Pancreas (tissue), 10 donors: ENCODE results near the gene ZNF652. TPM values are rescaled to one million over a fixed set of nuclear protein-coding genes. Genes with fewer than 3 reads are reported as not detected.

Experiments used
- ATAC-seq, 4 donors: fragments of 200-7000 bp; cut with Tn5 transposase; one replicate each; pipeline versions ENCODE4 v1.8.0 to v1.9.1; 2020; ENCODE audit warnings: mild to moderate bottlenecking in 4 of 4, moderate library complexity in 4 of 4
- DNase-seq, 6 donors: peaks; one replicate each; pipeline ENCODE4 v3.0.0-alpha.2; 2020
- FAIRE-seq: peaks from 2 replicates; lab custom pipeline; 2012; peaks lifted over from hg19 to GRCh38; lab: Jason Lieb, UNC
- H3K27ac ChIP-seq, 4 donors: fragments of 200-600 bp; sonication (generic); 1 replicate in 3 of 4; 2 replicates in 1 of 4; pipeline versions ENCODE4 v1.5.0 to v1.8.0; 2020
- H3K27me3 ChIP-seq, 4 donors: fragments of 200-600 bp; one replicate each; pipeline ENCODE4 v1.8.0; 2021
- H3K36me3 ChIP-seq, 3 donors: fragments of 200-600 bp; sonication (generic) in 1 of 3; one replicate each; pipeline versions ENCODE4 v1.5.0 to v1.8.0; 2020 to 2021
- H3K4me1 ChIP-seq, 3 donors: fragments of 200-600 bp; one replicate each; pipeline ENCODE4 v1.8.0; 2021
- H3K4me3 ChIP-seq, 4 donors: fragments of 200-600 bp; sonication (generic) in 2 of 4; one replicate each; pipeline versions ENCODE4 v1.5.0 to v1.8.0; 2020 to 2021
- H3K9me3 ChIP-seq, 4 donors: fragments of 200-600 bp; one replicate each; pipeline ENCODE4 v1.8.0; 2021
- WGBS, 2 donors: extraction: QIAGEN DNeasy Blood & Tissue Kit; methylation state at CpG; one replicate each; pipeline ENCODE4 v1.1.7; 2013; 5-methylcytosine and 5-hydroxymethylcytosine counted together
- intact Hi-C, 3 donors: fragments of 100-400 bp; cut with DNase I; formaldehyde crosslinking; loops; one replicate each; pipeline versions ENCODE4 v1.11.1 to v1.14.2; 2022
- polyA plus RNA-seq, 2 donors: library from polyadenylated mRNA; stranded (reverse); fragments of 200-250 nt; gene quantifications; one replicate each; pipeline ENCODE4 v1.2.3, GENCODE V29; 2013
- total RNA-seq, 6 donors: library from RNA; stranded (reverse); fragmentation: NEBNext Ultra II Directional in 4 of 6; extraction: Animal tissue kit (Norgen Biotek cat#: 25700) in 4 of 6; gene quantifications; one replicate each; pipeline versions ENCODE4 v1.2.1 to v1.2.4, GENCODE V29; 2021 to 2023
- TF ChIP-seq, protein P1 (sequence below), 4 donors: fragments of 200-600 bp; sonication (generic) in 3 of 4; IDR thresholded peaks; one replicate each; pipeline versions ENCODE4 v1.5.0 to v1.8.0; 2021; ENCODE audit warnings: antibody characterized with exemption in 4 of 4
- donor health status: healthy with polysubstance abuse.
- donor health status: DM: no; HTN: no; CAD: no; lungs with moderate emphysema.
- donor health status: DM: no; HTN: no; CAD: no.
- donor health status: control.
- donor health status: control.
- donor health status: Bipolar disorder and iron deficiency.
- donor health status: DM: yes; HTN: yes; CAD: no.
- donor health status: DM: no; HTN: no; CAD: no.
- donor health status: DM: no; HTN: no; CAD: no.
- donor health status: DM: yes; HTN: yes; CAD: no.

Gene ZNF652
- total and polyA plus RNA-seq, 8 donors: 16.8 to 32.4 (median 20.5) TPM

DNA sequence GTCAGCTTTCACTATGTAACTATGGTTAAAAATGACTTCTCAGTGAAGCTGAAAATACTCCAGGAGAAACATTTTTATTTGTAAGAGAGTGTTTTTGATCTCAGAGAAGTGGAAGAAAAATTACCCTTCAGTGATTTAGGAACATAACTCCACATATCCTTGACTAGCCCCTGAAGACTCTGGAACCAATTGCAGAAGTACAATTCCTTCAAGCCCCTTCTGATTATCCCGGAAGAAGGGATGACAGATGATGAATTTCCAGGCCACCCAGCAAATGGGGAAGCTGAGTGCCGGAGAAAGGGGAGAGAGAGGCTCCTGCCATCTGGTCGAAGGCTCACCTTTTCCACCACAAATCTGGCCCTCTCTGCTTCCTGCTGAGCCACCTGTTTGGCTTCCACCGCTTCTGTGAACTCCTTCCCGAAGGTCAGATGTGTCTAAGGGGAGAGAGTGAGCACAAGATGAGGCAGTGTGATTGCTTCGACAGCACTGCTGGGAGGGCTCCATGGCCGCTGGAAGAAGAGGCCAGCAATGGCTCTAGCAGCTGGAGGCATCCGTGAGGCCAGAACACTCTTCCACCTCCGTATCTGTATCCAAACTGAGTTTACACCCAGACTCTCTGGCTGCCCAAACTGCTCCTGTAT lies 44.5 kb upstream of the ZNF652 start:
- ATAC-seq: no peak
- peaks cover 0 to 54% (median 14%) of the 10 kb centered on the region in 3 donors for H3K36me3 ChIP-seq
- no peaks in the 10 kb centered on the region for H3K9me3 ChIP-seq
- H3K4me3 ChIP-seq: no peak overlapping the region
- H3K27me3 ChIP-seq: no peaks in the 10 kb centered on the region
- TF ChIP-seq, protein P1, sequence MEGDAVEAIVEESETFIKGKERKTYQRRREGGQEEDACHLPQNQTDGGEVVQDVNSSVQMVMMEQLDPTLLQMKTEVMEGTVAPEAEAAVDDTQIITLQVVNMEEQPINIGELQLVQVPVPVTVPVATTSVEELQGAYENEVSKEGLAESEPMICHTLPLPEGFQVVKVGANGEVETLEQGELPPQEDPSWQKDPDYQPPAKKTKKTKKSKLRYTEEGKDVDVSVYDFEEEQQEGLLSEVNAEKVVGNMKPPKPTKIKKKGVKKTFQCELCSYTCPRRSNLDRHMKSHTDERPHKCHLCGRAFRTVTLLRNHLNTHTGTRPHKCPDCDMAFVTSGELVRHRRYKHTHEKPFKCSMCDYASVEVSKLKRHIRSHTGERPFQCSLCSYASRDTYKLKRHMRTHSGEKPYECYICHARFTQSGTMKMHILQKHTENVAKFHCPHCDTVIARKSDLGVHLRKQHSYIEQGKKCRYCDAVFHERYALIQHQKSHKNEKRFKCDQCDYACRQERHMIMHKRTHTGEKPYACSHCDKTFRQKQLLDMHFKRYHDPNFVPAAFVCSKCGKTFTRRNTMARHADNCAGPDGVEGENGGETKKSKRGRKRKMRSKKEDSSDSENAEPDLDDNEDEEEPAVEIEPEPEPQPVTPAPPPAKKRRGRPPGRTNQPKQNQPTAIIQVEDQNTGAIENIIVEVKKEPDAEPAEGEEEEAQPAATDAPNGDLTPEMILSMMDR (IDR thresholded peaks at IDR 0.05): no peak
- peaks cover 0 to 6% (median 0%) of the 10 kb centered on the region in 3 donors for H3K4me1 ChIP-seq
- H3K27ac ChIP-seq: no peak overlapping the region
- intact Hi-C loops: loop anchor here in 1 of 3 donors (5.0 kb wide), 1 partner anchor 146 kb away; no protein-coding TSS in a partner anchor
- no peak for FAIRE-seq
- DNase-seq: no peak
- WGBS, 2 donors: 89 to 90% methylated on average over 9 of the region's 9 CpGs

DNA sequence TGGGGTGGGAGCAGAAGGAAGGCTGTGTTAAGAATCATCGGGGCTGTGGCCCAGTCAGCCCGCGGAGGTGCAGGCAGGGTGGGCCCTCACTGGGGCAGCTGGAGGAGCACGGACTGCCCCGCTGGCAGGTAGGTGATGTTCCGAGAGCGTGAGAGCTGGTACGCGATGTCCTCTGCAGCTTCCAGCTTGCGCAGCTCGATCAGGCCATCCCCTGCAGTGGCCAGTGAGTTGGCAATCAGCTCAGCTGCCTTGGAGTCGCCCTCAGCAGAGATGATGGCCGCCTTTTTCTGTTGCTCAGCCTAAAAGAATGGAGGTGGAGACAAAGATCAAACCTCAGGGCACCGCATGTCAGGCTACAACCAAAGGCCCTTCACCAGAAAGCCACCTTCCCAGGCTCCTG lies 42.9 kb upstream of the ZNF652 start:
- no peaks in the 10 kb centered on the region for H3K9me3 ChIP-seq
- DNase-seq: no peak
- no peak overlapping the region for H3K4me3 ChIP-seq
- H3K27ac ChIP-seq: no peak overlapping the region
- FAIRE-seq: no peak
- 94 to 95% methylated on average over 14 of the region's 14 CpGs for WGBS, 2 donors
- intact Hi-C loops: loop anchor here in 1 of 3 donors (5.0 kb wide), 1 partner anchor 147 kb away; no protein-coding TSS in a partner anchor
- TF ChIP-seq, protein P1 (IDR thresholded peaks at IDR 0.05): no peak
- peaks cover 0 to 41% (median 11%) of the 10 kb centered on the region in 3 donors for H3K36me3 ChIP-seq
- H3K27me3 ChIP-seq: no peaks in the 10 kb centered on the region
- no peak for ATAC-seq
- peaks cover 0 to 6% (median 0%) of the 10 kb centered on the region in 3 donors for H3K4me1 ChIP-seq

DNA sequence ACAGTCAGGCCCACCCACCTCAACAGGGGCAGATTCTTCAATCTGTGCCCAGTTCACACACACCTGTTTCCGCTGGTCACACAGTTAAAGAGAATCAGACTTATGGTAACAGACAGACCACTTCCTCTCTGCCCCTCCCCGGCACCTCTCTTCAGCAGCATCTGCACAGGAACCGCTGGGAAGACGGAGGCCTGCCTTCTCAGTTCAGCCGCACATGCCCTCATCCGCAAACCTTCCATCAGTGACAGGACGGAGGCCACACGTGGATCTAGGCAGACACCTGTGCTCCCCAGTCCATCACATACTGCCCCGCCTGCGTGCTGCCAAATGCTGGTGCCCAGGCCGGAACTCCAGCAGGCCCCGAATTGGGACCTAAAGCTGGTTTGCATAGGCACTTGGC lies 42.3 kb upstream of the ZNF652 start:
- TF ChIP-seq, protein P1 (IDR thresholded peaks at IDR 0.05): no peak
- 88 to 91% methylated on average over 12 of the region's 12 CpGs for WGBS, 2 donors
- FAIRE-seq: no peak
- Histone ChIP-seq H3K4me3 (no peak overlapping the region), H3K4me1 (peaks cover 0 to 6% (median 0%) of the 10 kb centered on the region in 3 donors), H3K9me3 (no peaks in the 10 kb centered on the region), H3K36me3 (peaks cover 0 to 39% (median 11%) of the 10 kb centered on the region in 3 donors), H3K27ac (no peak overlapping the region), H3K27me3 (no peaks in the 10 kb centered on the region)
- intact Hi-C loops: no loop called here
- DNase-seq: no peak
- no peak for ATAC-seq

DNA sequence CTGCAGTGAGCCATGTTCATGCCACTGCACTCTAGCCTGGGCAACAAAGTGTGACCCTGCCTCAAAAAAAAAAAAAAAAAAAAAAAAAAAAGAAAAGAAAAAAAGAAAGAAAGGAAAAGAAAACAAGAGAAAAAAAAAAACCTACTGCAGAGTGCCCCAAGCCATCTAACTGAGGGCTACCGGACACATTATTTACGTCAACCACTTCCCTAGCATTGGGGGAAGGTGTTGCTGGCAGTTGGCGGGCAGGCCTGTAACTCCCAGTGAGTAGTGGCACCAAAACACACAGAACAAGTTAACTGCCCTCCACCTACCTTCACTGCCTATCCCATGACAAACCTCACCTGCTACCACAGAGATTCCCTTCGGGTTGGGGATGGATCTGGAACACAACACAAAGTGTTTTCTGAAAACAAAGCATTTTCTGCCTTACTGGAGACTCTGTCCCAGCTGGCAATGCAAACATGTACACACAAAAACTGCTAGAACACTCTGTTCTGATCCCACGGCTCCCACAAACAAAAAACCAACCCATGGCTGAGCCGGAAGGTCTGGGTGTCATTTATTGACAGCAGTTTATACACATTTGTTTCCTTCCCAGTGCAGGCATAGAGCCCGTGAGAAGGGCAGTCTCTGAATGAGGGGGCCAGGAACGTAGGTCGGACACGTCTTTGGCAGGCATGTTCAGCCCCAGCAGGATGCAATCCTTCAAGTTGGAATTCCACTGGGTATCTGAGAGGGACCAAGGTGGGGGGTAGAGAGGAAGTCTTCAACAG lies 41.7 kb upstream of the ZNF652 start:
- Histone ChIP-seq H3K9me3 (no peaks in the 10 kb centered on the region), H3K4me1 (peaks cover 0 to 6% (median 0%) of the 10 kb centered on the region in 3 donors), H3K4me3 (no peak overlapping the region), H3K36me3 (peaks cover 0 to 33% (median 11%) of the 10 kb centered on the region in 3 donors), H3K27ac (no peak overlapping the region), H3K27me3 (no peaks in the 10 kb centered on the region)
- intact Hi-C loops: no loop called here
- 80 to 84% methylated on average over 10 of the region's 10 CpGs for WGBS, 2 donors
- DNase-seq (no peak), FAIRE-seq (no peak), ATAC-seq (no peak)
- TF ChIP-seq, protein P1 (IDR thresholded peaks at IDR 0.05): no peak
